ENCODE results near the gene HS1BP3.

The HS1BP3 gene

DNA sequence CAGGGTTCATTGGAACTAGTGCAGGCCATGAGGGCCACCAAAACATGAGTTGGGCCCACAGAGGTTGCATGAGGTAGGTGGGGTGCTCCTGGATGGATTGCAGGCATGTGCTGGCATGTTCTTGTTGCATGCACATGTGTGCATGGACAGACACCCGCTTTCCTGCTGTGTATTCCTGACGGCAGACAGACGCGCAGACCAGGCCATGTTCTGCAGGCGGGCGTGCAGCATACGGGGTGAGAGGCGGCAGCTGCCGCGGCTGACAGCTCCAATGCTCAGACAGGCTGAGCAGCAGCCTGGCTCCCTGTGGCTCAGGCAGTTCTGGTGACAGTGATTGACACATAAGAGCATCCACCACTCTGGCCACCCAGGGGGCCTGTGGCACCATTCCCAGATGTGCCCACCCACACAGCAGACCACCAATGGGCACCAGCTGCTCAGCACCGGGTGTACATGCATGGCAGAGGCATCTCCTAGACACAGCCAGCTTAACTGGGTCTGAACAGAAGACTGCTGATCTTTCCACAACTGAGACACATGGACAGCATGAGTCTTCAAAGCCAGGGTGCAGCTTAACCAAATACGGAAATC lies 21.2 kb downstream of the HS1BP3 start:
- no peak for DNase-seq (ENCODE audit: low spot score)

DNA sequence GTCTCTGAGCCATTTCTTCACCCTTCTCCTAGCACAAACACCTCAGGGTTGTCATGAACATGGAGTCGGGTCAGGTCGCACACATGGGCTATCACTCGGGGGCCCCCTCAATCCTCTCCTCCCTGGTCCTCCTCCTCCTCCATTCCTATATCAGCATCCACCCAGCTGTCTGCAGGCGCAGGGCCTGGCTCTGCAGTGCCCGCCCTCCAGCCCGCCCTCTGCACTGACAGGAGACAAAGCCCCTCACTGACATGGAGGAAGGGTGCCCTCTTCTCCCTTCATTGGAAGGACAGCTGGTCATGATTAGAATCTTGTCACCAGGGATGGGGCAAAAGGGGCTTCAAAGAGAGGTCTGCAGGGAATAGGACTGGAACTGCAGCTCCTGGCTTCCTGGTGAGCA lies 21.7 kb downstream of the HS1BP3 start:
- no peak for DNase-seq (ENCODE audit: low spot score)

DNA sequence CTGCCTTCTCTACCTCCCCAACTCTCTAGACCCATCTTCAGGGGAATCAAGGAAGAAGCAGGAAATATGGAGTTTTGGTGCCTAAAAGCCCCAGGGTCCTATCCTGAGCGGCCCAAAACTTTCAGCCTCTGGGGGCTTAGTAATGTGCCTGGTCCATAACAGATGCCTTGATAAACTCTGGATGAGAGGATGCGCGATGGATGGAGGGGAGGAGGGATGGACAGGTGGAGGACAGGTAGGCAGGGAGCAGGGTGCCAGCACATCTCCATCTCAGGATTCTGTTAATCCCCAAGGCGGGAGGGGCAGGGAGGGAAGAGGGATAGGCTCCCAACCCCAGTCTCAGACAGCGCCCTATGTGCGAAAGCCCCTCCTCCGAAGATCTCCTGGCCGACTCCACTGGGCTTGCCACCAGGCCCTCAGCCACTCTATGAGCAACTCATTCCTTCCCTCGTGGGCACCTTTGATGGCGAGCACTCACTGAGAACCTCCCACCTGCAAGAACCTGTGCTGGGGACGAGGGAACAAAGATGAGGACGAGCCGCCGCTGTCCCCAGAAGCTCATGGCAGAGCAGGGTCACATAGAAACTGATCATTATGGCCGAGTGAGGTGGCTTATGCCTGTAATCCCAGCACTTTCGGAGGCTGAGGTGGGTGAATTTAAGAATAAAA lies 23.1 kb downstream of the HS1BP3 start:
- no peak for DNase-seq (ENCODE audit: low spot score)

DNA sequence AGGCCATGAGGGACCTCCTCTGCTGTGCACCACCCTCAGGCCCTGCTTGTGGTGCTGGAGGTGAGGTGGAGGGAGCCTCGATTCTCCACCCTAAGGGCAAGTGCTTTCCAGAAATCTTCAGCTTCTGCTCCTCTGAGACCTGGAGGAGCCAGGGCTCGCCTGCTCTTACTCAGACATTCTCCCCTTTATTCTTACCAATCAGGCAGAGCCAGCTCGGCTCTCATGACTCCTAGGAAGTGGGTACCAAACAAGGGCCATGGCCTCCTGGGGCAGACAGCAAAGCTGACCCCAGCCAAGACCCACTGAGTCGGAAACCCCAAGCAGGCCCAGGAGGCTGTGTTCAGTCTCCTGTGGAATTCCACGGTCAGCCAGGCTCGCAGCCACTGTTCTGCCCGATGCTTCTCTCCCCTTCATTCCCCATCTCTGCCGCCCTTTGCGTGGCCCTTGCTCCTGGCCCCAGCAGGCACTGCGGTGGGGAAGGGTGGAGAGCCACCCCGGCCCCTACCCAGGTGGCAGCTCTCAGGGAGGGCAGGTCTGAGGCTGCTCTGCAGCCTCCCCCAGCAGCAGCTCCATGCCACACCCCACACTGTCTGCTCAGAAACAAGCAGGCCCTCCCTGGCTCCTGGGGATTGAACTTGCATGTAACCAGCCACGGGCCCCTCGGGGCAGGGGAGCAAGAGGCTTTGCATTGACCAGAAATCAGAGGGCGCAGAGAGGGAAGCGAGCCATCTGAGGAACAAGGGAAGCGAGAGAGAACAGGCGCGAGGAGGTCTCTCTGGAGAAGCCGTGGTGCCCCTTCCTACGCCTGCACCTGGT lies 24.0 kb downstream of the HS1BP3 start:
- DNase-seq (ENCODE audit: low spot score): no peak

DNA sequence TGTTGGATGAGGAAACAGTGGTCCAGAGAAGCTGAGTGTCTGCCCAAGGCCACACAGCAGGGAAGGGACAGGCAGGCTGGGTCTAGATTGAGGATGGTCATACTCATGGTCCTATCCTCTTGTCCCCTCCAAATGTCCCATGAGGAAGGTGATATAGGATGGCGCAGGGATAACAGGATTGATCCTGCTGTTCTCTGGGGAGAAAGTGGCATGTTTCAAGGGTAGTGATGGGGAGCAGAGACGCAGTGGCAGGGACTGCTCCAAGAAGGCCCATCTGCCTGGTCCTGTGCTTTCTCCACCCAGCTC lies 24.6 kb downstream of the HS1BP3 start:
- no peak for DNase-seq (ENCODE audit: low spot score)

DNA sequence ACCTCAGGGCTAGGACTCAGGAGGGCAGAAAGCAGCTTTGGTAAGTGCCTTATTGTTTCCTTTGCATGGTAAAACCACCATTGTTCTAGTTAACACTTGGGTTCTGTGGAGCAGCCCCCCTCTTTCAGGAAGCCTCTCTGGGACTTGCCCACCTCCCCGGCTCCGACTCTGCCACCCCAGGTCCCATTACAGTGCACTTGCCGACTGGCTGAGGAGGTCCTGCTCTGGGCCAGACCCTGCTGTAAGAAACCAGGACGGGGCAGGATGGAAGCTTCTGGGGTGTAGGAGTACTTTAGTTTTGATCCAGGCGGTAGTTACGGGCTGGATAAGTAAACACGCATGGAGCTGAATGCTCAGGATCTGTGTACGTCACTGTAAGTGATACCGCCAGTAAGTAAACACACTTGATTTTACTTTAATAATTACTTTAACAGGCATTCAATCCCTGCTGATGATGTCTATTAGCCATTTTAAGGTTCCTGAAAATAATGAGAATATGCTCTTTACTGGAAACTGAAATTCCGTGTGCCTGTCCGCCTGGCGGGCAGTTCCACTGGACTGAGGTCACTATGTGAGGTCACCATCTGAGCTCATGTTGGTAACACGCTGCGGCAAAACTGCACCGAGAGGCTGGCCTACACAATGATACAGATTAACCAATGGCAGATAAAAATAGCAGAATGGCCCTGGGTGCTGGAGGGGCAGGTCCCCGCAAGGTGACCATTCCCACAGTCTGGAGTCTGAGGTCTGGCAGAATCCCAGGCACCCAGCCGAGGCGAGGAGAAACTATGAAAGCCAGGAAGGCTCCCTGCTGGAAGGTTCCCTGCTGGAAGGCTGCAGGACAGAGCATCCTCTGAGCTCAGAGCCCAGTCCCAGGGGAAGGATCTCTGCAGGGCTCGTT lies 25.2 kb downstream of the HS1BP3 start:
- DNase-seq (ENCODE audit: low spot score): no peak

DNA sequence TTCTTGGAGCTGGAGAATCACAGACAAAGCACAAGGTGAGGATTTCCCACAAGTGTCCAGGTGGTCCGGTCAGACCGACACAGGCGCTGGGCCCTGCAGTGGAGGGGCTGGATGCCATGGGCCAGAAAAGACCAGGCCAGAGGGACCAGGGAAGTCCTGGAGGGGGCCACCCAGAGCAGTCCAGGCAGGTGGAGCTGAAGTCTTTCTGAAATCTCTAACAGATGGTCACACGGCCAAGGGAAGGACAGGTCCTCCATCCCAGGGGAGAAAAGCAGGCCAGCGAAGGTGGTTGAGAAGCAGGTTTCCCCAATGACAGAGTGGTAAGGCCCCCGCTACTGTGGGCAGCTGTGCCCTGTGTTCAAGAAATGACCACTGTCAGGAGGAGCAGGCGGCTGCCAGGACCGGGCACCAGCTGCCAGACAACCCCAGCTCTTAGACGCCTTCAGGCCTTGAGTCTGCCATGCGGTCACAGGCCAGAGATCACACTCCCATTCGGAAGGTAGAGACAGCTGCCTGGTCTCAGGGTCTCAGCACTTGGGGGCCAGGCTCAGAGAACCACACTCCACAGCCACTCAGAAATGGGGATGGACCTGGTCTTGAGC lies 25.9 kb downstream of the HS1BP3 start:
- DNase-seq (ENCODE audit: low spot score): no peak

DNA sequence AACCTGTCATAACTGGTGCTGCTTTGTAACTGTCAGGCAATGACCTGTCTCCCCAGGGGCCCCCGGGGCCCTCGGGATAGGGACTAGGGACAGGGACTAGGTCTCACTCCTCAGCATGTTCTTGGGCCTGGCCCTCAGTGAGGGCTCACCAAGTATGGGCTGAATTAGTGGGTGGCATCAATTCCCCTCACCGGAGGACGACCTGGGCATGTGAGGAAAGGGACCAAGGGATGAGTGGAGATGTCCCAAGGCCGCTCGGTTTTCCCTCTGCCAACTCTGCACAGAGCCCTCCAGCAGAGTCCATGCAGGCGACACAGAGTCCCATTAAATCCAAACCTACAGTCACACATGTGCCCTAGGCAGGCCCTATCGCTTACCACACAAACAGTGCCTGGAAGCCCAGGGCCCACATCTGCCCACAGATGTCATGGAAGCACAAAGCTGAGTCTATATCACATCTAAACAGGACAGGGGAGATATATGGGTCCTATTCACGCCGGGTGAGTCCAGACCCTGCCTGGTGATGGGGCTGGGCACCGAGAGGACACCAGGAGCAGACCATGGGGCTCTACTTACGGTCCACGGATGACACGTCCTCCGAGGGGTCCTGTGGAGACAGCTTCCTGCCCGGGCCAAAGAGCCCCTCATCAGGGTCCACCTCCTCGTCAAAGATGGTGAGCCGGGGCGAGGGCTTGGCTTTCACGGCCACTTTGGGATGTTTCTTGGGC lies 26.6 kb downstream of the HS1BP3 start:
- no peak for DNase-seq (ENCODE audit: low spot score)

DNA sequence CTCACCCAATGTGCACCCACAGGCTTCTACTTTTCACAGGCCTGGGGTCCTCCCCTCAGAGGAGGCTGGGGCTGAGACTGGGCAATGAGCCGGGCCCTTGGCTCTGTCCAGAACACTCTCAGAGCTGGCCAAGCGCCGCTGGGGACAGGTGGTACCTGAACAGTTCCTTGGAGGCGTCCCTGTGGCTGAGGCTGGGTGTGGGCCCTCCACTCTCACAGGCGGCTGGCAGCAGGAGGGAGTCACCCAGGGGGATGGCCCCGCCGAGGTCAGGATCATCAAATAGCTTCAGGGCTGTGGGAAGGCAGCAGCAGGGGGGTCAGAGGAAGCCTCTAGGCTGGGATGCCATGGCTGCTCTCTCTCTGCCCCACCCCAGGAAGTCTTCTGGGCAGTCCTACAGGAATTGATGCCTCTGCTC lies 27.1 kb downstream of the HS1BP3 start:
- no peak for DNase-seq (ENCODE audit: low spot score)

DNA sequence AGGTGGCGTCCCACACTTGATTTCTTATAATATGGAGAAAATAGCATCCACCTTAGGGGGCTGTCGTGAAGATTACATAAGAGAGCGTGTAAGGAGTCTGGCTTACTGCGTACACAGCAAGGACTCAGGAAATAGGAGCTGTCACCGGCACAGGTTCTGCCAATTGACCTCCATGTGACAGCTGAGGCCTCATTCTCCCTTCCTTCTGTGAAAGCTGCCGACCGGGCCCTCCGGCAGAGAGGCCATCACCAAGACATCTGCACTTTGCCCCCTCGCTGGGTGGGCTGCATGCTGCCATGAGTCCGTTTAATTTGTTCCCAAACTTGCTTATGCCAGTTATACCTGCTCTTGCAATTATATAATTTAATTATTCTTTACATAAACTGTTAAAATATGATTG lies 27.7 kb downstream of the HS1BP3 start:
- DNase-seq (ENCODE audit: low spot score): no peak

DNA sequence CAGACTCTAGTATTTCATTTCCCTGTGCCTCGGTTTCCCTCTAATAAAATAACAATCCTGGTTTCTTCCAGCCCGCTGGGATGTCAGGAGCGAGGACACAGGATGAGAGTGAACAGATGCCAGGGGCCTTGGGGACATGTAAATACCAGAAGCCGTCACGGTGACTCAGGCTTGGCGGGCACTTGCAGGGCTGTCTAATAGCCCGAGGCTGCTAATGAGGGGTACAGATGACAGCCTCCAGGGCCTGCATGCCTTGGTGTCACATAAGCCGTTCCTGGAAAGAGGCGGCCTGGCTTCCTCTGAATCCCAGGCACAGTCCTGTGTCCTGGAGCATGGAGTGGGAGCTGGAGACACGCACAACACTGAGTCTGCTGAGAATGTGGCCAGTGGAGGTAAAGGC lies 28.2 kb downstream of the HS1BP3 start:
- no peak for DNase-seq (ENCODE audit: low spot score)

DNA sequence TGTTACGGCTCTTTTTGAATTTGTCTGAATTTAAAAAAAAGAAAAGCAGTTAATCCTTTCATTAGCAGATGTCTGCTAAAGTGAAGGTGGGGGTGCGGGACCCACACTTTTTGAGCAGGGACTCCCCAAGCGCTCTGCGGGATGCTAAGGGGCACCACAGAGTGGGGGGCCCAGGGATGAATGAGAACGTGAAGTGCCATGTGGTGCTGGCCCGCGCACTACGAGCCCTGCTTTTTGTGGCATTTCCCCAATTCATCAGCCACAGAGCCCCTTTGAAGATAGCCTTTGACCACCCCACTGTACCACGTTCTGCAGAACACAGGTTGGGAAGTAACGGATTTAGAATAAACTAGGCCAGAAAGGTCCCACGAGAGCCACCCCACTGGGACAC lies 28.6 kb downstream of the HS1BP3 start:
- DNase-seq (ENCODE audit: low spot score): no peak

DNA sequence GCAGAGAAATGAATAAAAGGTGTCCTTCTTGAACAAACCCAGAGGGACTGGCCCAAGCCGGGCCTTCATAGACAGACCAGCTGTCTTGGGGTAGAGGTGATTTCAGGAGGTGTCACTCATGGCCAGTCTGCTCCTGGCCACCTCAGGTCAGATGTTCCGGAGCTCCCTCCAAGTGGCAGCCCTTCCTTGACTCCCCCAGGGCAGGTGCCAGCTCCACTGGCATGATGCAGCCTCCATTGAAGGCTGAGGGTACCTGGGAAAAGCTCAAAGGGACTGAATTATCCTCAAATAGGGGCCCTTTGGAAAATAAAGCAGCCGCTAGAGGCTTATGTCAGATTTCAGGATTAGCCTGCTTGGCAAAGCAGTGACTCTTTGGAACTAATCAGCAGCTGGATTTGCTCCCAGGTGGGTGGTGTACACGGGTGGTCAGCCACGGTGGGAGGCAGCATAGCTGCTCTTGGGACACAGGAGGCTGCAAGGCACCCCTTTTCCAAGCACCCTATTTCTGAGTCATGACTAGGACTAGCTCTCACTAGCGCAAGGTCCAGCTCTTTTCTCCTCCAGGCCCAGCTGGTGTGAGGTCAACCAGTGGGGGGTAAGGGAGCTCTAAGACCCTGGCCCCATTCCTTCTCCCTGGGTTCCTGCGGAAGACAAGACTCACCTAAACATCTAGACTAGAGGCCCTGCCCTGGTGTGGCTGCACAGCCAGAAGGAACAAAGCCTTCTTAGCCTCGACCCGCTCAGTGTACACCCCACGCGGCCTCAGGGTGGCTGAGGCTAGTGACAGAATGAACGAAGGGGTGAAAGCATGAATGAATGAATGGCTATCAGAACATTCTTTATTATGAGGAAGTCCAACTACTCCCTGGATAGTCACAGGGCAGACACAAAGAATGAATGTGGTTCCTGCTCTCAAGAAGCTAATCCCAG lies 29.3 kb downstream of the HS1BP3 start:
- DNase-seq (ENCODE audit: low spot score): no peak

DNA sequence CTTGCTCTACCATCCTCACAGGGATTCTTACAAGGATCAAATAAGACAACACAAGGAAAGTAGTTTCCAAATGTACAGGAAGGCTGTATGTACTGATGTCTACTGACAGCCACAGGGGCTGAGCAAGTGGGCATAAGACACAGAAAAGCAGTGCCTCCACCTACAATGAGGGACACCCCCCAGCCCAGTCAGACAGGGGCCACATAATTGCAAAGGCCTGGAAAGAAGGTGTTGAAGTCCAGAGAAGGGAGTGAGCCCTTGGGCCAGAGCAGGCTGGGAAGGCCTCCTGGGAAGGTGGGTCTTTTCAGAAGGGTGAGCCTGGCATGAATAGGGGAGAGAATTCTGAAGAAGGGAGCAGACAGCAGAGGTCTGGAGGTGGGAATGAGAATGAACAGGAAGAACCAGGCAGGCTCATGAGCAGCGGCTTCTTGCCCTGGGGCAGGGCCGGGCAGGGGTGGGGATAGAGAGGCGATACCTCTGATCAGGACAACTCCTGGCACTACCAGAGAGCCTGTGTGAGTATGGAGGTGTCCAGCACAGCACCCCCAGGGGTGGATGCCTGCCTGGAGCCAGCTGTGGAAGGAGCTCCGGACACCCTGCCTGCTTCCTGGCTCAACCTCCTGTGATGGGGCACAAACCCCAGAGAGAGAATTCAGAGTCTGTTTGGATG lies 30.1 kb downstream of the HS1BP3 start:
- no peak for DNase-seq (ENCODE audit: low spot score)

DNA sequence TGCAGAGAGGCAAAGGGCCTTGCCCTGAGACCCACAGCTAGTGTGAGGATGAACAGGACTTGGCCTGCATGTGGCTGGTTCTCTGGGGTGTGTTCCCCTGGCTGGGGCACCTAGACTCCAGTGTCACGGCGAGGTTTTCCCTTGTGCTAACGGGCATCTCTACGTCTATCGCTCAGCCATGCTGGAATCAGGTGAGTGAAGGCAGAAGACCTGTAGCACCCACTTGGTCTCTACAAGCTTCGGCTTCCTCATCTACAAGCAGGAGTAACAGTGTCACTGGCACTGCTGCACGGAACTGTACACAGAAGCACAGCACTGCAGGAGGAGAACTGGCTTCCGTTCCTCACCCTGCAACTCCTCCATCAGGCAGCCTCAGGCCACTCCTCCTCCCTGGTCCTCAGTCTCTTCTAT lies 30.6 kb downstream of the HS1BP3 start:
- DNase-seq (ENCODE audit: low spot score): no peak

DNA sequence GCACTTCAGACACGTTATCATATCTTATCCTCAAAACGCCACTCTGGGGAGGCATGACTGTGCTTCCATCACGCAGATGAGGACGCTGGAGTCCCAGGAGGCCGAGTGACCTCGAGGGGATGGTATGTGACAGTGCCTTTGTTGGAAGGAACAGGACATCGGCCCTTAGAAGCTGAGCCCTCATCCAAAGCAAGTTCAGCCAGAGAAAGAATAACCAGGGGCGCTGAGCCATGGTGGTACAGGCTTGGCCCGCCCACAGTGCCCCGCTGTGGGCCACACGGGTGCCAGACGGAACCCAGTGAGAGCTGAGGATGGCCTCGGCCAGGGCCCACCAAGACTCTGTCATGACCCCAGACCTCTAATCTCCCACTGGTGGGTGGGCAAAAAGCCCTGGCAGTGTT lies 31.3 kb downstream of the HS1BP3 start:
- no peak for DNase-seq (ENCODE audit: low spot score)

DNA sequence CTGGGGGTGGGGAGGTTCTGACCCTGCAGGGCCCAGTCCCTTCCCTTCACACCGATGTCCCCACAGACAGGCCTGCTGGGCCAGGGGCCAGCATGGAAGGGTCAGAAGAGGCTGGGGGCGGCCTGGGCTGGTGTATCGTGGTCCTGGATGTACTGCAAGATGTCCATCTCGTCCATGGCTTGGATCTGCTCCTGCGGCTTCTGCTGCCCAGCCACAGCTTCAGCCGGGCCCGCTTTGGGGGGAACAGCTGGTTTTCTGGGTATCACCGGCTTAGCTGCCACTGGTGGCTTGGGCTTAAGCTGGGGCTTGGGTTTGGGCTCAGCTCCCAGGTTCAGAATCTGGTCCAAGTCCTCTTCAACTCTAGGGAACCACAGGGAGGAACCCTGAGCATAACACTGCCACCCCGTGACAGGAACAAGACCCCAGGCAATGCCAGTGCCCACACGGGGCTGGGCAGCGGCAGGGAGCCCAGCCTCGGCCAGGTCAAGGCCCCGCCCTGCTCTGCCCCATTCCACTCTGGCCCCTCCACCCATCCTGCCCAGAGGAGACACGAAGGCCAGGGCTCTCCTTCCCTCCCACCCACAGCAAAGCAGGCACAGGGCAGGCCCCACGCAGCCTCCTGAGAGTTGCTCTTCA lies 31.9 kb downstream of the HS1BP3 start:
- DNase-seq (ENCODE audit: low spot score): no peak

DNA sequence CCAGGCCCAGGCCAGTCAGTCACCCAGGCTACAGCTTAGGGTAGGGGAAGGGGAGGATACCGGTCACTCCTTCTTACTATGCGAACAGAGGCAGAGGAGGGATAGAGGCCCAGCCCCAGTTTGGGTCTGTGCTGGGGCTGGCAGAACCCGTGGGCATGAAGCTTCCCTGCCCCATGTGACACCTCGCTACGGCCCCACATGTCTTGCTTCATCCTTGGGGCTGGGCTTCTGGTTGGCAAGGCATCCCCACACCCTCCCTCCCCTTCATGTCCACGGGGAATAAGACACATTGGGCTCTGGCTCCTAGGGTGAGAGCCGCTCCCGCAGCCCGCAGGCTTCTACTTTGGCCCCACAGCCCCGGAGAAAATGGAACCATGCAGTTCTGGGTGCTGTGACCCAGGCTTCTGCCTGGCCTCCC lies 32.4 kb downstream of the HS1BP3 start:
- DNase-seq (ENCODE audit: low spot score): no peak

DNA sequence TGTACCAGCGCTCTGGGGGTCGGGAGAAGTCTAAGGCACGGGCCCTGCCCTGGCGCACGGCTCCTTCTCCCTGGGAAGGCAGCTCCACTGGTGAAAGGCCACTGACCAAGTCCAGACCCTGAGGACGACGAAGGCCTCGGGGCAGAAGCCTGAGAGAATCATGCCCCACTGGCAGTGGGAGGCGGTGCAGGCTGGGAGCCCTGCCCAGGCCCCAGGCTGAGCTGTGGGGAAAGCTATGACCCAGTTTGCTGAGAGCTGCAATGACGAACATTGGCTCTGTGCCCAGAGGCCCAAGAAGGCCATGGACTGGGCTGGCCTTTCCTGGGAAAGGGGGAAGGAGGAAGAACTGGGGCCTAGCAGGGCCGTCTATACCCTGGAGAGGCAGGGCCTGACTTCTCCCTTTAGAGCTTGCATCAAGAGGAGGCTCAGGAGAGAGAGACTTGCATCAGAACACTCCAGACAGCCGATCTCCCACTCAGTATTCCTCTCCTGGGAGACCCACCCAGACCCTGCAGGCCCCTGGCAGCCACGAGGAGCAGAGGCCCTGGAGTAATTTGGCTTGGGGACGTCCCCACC lies 32.9 kb downstream of the HS1BP3 start:
- DNase-seq (ENCODE audit: low spot score): no peak

All from CD4-positive, alpha-beta T cell treated with Interleukin-15 for 4 hours (primary cell).